ENCODE measurements around the gene MACROD2.

- TF ChIP-seq CTCF (IDR thresholded peaks at IDR 0.05) (no peak), POLR2A (IDR thresholded peaks at IDR 0.05) (no peak)
Observed at GRCh38 chr20:14065774-14066173, 70.5 kb downstream of the MACROD2 start.
